K562 (cell line): ENCODE data around the gene HCRT. TPM values are rescaled to one million over a fixed set of nuclear protein-coding genes. Genes with fewer than 3 reads are reported as not detected.

Experiments used
- ATAC-seq: fragments of 200-7000 bp; cut with Tn5 transposase; 3 replicates; pipeline ENCODE4 v1.9.1; 2020; ENCODE audit warnings: moderate library complexity
- BruUV-seq: library from RNA; stranded (reverse); fragments of 400-500 nt; replicated peaks from 2 replicates; lab custom pipeline; 2021; lab: Mats Ljungman, UMichigan
- CTCF ChIA-PET: fragments of 300-600 bp; formaldehyde crosslinking; extraction: SDS; loops from one replicate; lab custom pipeline; 2021; ENCODE audit warnings: low intra/inter-chr PET ratio; lab: Yijun Ruan, JAX
- POLR2A ChIA-PET: fragments of 300-600, 350-650 bp; sonication (Branson Sonifier 250); formaldehyde crosslinking; extraction: SDS; loops from one replicate; lab custom pipeline; 2021; ENCODE audit warnings: antibody characterized with exemption, inconsistent platforms; lab: Yijun Ruan, JAX
- DNase-seq, 4 experiments: peaks; one replicate each; pipeline versions ENCODE4 v3.0.0 to v3.0.0-alpha.2; 2011 to 2018; ENCODE audit warnings: low spot score in 3 of 4, mixed read lengths in 3 of 4; ENCODE audit errors: extremely low read depth in 1 of 4
- FAIRE-seq: peaks from 2 replicates; lab custom pipeline; 2011; peaks lifted over from hg19 to GRCh38; lab: Jason Lieb, UNC
- H2AFZ ChIP-seq: 2 replicates; pipeline ENCODE4 v1.6.0; 2011; ENCODE audit warnings: low read depth, low read length, control low read depth, inconsistent platforms
- H3K27ac ChIP-seq: fragments of 200-600 bp; 3 replicates; pipeline ENCODE4 v1.8.0; 2011; ENCODE audit warnings: low read depth, mild to moderate bottlenecking, control low read depth, inconsistent platforms, low read length, moderate library complexity, mixed read lengths; ENCODE audit errors: extremely low read depth
- H3K27me3 ChIP-seq, 2 experiments: fragments of 300-600 bp in 1 of 2; 2 replicates in 1 of 2; 3 replicates in 1 of 2; pipeline versions ENCODE4 v1.6.0 to v1.8.0; 2011; ENCODE audit warnings: inconsistent platforms in 2 of 2, low read length in 2 of 2, mild to moderate bottlenecking in 1 of 2, mixed read lengths in 1 of 2, moderate library complexity in 1 of 2; ENCODE audit not compliant: control insufficient read depth in 2 of 2, insufficient read depth in 2 of 2
- H3K36me3 ChIP-seq: fragments of 300-600 bp; 3 replicates; pipeline ENCODE4 v1.8.0; 2011; ENCODE audit warnings: mild to moderate bottlenecking, low read length, inconsistent platforms; ENCODE audit not compliant: control insufficient read depth, insufficient read depth
- H3K4me1 ChIP-seq, 2 experiments: fragments of 200-600 bp in 1 of 2; replicated peaks in 1 of 2; 2 replicates in 1 of 2; 3 replicates in 1 of 2; pipeline versions ENCODE4 v1.5.1 to v1.8.0; 2011; ENCODE audit warnings: inconsistent platforms in 2 of 2, low read length in 2 of 2, mild to moderate bottlenecking in 1 of 2, mixed read lengths in 1 of 2, moderate library complexity in 1 of 2; ENCODE audit not compliant: control insufficient read depth in 2 of 2, insufficient read depth in 2 of 2
- H3K4me2 ChIP-seq: 2 replicates; pipeline ENCODE4 v1.6.1; 2011; ENCODE audit warnings: low read length, control low read depth, inconsistent platforms, mixed read lengths; ENCODE audit not compliant: insufficient read depth
- H3K4me3 ChIP-seq: fragments of 200-600 bp; sonication (generic), shearing (Covaris generic); 2 replicates; pipeline ENCODE4 v1.5.1; 2016; ENCODE audit warnings: control low read depth, inconsistent platforms
- H3K79me2 ChIP-seq: fragments of 200-600 bp; 3 replicates; pipeline ENCODE4 v1.8.0; 2011; ENCODE audit warnings: low read length, inconsistent platforms; ENCODE audit not compliant: control insufficient read depth, insufficient read depth
- H3K9ac ChIP-seq, 2 experiments: 2 replicates each; pipeline versions ENCODE4 v1.6.0 to v1.6.1; 2011; ENCODE audit warnings: low read depth in 2 of 2, low read length in 2 of 2, control low read depth in 1 of 2, inconsistent platforms in 1 of 2, mild to moderate bottlenecking in 1 of 2, mixed read lengths in 1 of 2; ENCODE audit not compliant: insufficient read depth in 1 of 2
- H3K9me1 ChIP-seq: one replicate; pipeline ENCODE4 v1.6.0; 2011; ENCODE audit warnings: inconsistent platforms, mild to moderate bottlenecking, low read length, moderate library complexity; ENCODE audit not compliant: control insufficient read depth, insufficient read depth
- H3K9me3 ChIP-seq: replicated peaks from 2 replicates; pipeline ENCODE4 v1.5.1; 2011; ENCODE audit warnings: low read depth, low read length, inconsistent platforms; ENCODE audit not compliant: control insufficient read depth, insufficient read depth
- H4K20me1 ChIP-seq: replicated peaks from 2 replicates; pipeline ENCODE4 v1.6.1; 2011; ENCODE audit warnings: low read length, inconsistent platforms, mixed read lengths; ENCODE audit not compliant: control insufficient read depth, insufficient read depth
- ATF1 ChIP-seq, 2 experiments: fragments of 450-650 bp in 1 of 2; IDR thresholded peaks; 2 replicates each; pipeline ENCODE4 v1.6.1; 2016; ENCODE audit warnings: missing compliant biosample characterization in 1 of 2, missing genetic modification characterization in 1 of 2
- BMI1 ChIP-seq: fragments of 150-350 bp; IDR thresholded peaks from 2 replicates; pipeline ENCODE4 v1.6.1; 2014; ENCODE audit warnings: low read length
- HMG20A ChIP-seq: fragments of 450-650 bp; formaldehyde crosslinking; conservative IDR thresholded peaks from 2 replicates; pipeline ENCODE4 v1.4.0; 2020; ENCODE audit warnings: mild to moderate bottlenecking, mixed read lengths
- IFI16 ChIP-seq: fragments of 250-450 bp; sonication (Bioruptor Pico); IDR thresholded peaks from 2 replicates; pipeline ENCODE4 v2.1.2; 2022; ENCODE audit warnings: mild to moderate bottlenecking, inconsistent platforms
- JUN ChIP-seq, 2 experiments: sonication (generic) in 1 of 2; formaldehyde crosslinking in 1 of 2; IDR thresholded peaks; 2 replicates each; pipeline versions ENCODE4 v1.6.1 to v1.8.0; 2012 to 2022; ENCODE audit warnings: borderline replicate concordance in 2 of 2, mild to moderate bottlenecking in 2 of 2, improper control_type of control experiment in 1 of 2, low read depth in 1 of 2, low read length in 1 of 2, missing genetic modification reagents in 1 of 2
- NCOA4 ChIP-seq: fragments of 450-650 bp; IDR thresholded peaks from 2 replicates; pipeline ENCODE4 v1.6.1; 2018; ENCODE audit warnings: mild to moderate bottlenecking; ENCODE audit not compliant: partially characterized antibody
- NFRKB ChIP-seq: fragments of 450-650 bp; IDR thresholded peaks from 2 replicates; pipeline ENCODE4 v1.6.1; 2016; ENCODE audit warnings: low read depth
- POLR2G ChIP-seq: fragments of 200-400 bp; formaldehyde crosslinking; IDR thresholded peaks from 2 replicates; pipeline ENCODE4 v1.6.1; 2017; ENCODE audit warnings: low read depth, mild to moderate bottlenecking, antibody characterized with exemption, low read length, moderate library complexity
- PURB ChIP-seq: sonication (generic); formaldehyde crosslinking; IDR thresholded peaks from 2 replicates; pipeline ENCODE4 v1.9.0; 2021; ENCODE audit warnings: low read depth, mild to moderate bottlenecking, missing genetic modification reagents
- SMAD2 ChIP-seq: fragments of 150-350 bp; IDR thresholded peaks from 2 replicates; pipeline ENCODE4 v1.6.1; 2014; ENCODE audit warnings: low read depth, mild to moderate bottlenecking, low read length
- SNRNP70 ChIP-seq: fragments of 200-400 bp; formaldehyde crosslinking; optimal IDR thresholded peaks from 2 replicates; pipeline ENCODE3; 2017; ENCODE audit warnings: low read depth, low read length
- SUPT5H ChIP-seq: fragments of 450-650 bp; IDR thresholded peaks from 2 replicates; pipeline ENCODE4 v1.6.1; 2016
- ZFP1 ChIP-seq: fragments of 450-650 bp; formaldehyde crosslinking; IDR thresholded peaks from 2 replicates; pipeline ENCODE4 v1.4.0; 2020; ENCODE audit warnings: mild to moderate bottlenecking, mixed read lengths
- ZNF311 ChIP-seq: fragments of 250-450 bp; sonication (Bioruptor Pico); IDR thresholded peaks from 2 replicates; pipeline ENCODE4 v1.4.0; 2020; ENCODE audit warnings: mild to moderate bottlenecking, moderate library complexity
- ZNF444 ChIP-seq: fragments of 250-450 bp; sonication (Bioruptor Pico); IDR thresholded peaks from 2 replicates; pipeline ENCODE4 v1.4.0; 2020; ENCODE audit warnings: mild to moderate bottlenecking, moderate library complexity
- ZNF778 ChIP-seq: fragments of 450-650 bp; formaldehyde crosslinking; IDR thresholded peaks from 2 replicates; pipeline ENCODE4 v1.4.0; 2020; ENCODE audit warnings: mild to moderate bottlenecking, moderate library complexity
- WGBS: fragments of 100-300 bp; shearing (Covaris generic); methylation state at CpG from one replicate; pipeline ENCODE4 v1.1.6; 2016; ENCODE audit warnings: low coverage, mixed read lengths; ENCODE audit not compliant: insufficient coverage; ENCODE audit errors: missing lambda C conversion rate; 5-methylcytosine and 5-hydroxymethylcytosine counted together
- in situ Hi-C: fragments of 300-500 bp; cut with MboI; formaldehyde crosslinking; loops from 4 replicates; pipeline ENCODE4 v1.15.0; 2018; ENCODE audit warnings: inconsistent platforms, mixed read lengths
- intact Hi-C: fragments of 100-400 bp; cut with micrococcal nuclease; formaldehyde crosslinking; loops from 2 replicates; pipeline ENCODE4 v1.14.2; 2022
- polyA plus RNA-seq, 8 experiments: library from polyadenylated mRNA; depleted of rRNA in 4 of 8; stranded (reverse) in 5 of 8; unstranded in 3 of 8; fragments of >200 nt; fragmentation: Nextera tagmentation in 2 of 8; fragmentation: Illumina TruSeq in 1 of 8; extraction: Ambion mirVana in 2 of 8; extraction: Trizol in 1 of 8; gene quantifications; 2 replicates each; pipeline versions ENCODE4 v1.2.1 to v1.2.3, GENCODE V29; 2011 to 2014; ENCODE audit warnings: inconsistent platforms in 1 of 8, missing spikeins in 1 of 8
- total RNA-seq, 7 experiments: library from RNA; depleted of rRNA in 6 of 7; stranded (reverse); fragments of >200 nt in 6 of 7; fragmentation: Illumina TruSeq in 2 of 7; extraction: Trizol in 2 of 7; gene quantifications; 2 replicates each; pipeline versions ENCODE4 v1.2.1 to v1.2.3, GENCODE V29; 2011 to 2021; ENCODE audit warnings: low replicate concordance in 1 of 7
- TF ChIP-seq, protein P1 (sequence below): IDR thresholded peaks from 2 replicates; pipeline ENCODE4 v1.6.1; 2012; ENCODE audit warnings: low read depth, low read length, improper control_type of control experiment, borderline replicate concordance
- TF ChIP-seq, protein P2 (sequence below): fragments of 450-650 bp; formaldehyde crosslinking; IDR thresholded peaks from 2 replicates; pipeline ENCODE4 v1.4.0; 2020; ENCODE audit warnings: mild to moderate bottlenecking, moderate library complexity
- TF ChIP-seq, protein P3 (sequence below): conservative IDR thresholded peaks from 2 replicates; pipeline ENCODE4 v1.6.1; 2011; ENCODE audit warnings: low read depth, mild to moderate bottlenecking, low read length; ENCODE audit not compliant: control insufficient read depth

HCRT gene
- total and polyA plus RNA-seq, 9 of the 15 experiments (the other 6 are each of a cell fraction or from before 2014, with no cell fraction given): not detected

DNA sequence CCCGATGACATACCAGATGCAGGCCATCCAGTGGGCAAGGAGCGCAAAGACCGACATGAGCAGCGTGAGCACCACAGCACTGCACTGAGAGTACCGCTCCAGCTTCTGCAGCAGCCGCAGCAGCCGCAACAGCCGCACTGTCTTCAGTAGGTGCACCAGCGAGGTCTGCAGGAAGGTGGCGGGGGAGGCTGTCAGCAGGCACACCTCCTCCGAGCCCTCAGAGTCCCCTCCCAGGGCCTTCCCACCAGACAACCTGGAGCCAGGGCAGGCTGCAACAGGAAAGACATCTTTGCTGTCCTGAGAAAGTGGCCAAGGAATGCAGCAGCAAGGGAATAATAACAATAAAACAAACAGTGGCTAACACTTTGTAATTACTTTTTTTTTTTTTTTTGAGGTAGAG is 13.4 kb downstream of the HCRT start:
- no peak overlapping the region for H3K27ac ChIP-seq
- no peaks in the 10 kb centered on the region for H3K27me3 ChIP-seq
- peak; percentile 19 for FAIRE-seq
- H4K20me1 ChIP-seq: no peaks in the 10 kb centered on the region
- ChIA-PET CTCF (no interaction called here), POLR2A (no interaction called here)
- TF ChIP-seq, protein P1, sequence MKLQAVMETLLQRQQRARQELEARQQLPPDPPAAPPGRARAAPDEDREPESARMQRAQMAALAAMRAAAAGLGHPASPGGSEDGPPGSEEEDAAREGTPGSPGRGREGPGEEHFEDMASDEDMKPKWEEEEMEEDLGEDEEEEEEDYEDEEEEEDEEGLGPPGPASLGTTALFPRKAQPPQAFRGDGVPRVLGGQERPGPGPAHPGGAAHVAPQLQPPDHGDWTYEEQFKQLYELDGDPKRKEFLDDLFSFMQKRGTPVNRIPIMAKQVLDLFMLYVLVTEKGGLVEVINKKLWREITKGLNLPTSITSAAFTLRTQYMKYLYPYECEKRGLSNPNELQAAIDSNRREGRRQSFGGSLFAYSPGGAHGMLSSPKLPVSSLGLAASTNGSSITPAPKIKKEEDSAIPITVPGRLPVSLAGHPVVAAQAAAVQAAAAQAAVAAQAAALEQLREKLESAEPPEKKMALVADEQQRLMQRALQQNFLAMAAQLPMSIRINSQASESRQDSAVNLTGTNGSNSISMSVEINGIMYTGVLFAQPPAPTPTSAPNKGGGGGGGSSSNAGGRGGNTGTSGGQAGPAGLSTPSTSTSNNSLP: no peak
- TF ChIP-seq SUPT5H (no peak), POLR2G (no peak), ZFP1 (CRISPR knock-in tag) (no peak), NCOA4 (no peak), BMI1 (no peak), PURB (CRISPR knock-in tag) (no peak), ATF1 (CRISPR knock-in tag; IDR thresholded peaks at IDR 0.05) (no peak), ATF1 (tag; IDR thresholded peaks at IDR 0.05) (no peak), JUN (IDR thresholded peaks at IDR 0.05; ENCODE audit: borderline replicate concordance, low read depth, low read length) (no peak), JUN (CRISPR knock-in tag; IDR thresholded peaks at IDR 0.05; ENCODE audit: borderline replicate concordance) (no peak), NFRKB (no peak), HMG20A (CRISPR knock-in tag) (no peak), ZNF444 (CRISPR knock-in tag) (no peak), IFI16 (CRISPR knock-in tag) (no peak), SMAD2 (no peak), ZNF778 (CRISPR knock-in tag) (no peak), ZNF311 (no peak), SNRNP70 (no peak)
- TF ChIP-seq, protein P2, sequence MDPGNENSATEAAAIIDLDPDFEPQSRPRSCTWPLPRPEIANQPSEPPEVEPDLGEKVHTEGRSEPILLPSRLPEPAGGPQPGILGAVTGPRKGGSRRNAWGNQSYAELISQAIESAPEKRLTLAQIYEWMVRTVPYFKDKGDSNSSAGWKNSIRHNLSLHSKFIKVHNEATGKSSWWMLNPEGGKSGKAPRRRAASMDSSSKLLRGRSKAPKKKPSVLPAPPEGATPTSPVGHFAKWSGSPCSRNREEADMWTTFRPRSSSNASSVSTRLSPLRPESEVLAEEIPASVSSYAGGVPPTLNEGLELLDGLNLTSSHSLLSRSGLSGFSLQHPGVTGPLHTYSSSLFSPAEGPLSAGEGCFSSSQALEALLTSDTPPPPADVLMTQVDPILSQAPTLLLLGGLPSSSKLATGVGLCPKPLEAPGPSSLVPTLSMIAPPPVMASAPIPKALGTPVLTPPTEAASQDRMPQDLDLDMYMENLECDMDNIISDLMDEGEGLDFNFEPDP (CRISPR knock-in tag): no peak
- TF ChIP-seq, protein P3, sequence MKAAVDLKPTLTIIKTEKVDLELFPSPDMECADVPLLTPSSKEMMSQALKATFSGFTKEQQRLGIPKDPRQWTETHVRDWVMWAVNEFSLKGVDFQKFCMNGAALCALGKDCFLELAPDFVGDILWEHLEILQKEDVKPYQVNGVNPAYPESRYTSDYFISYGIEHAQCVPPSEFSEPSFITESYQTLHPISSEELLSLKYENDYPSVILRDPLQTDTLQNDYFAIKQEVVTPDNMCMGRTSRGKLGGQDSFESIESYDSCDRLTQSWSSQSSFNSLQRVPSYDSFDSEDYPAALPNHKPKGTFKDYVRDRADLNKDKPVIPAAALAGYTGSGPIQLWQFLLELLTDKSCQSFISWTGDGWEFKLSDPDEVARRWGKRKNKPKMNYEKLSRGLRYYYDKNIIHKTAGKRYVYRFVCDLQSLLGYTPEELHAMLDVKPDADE: no peak
- ATAC-seq: peak; percentile 54
- intact Hi-C loops (no loop called here), in situ Hi-C loops (no loop called here)
- H3K9ac ChIP-seq: peak overlapping the region in 1 of 2 experiments; percentile 35; a peak in 1 of 4 replicates
- no TSS peak for BruUV-seq
- peaks cover 0 to 12% of the 10 kb centered on the region in 2 experiments; a peak in 2 of 5 replicates for H3K4me1 ChIP-seq
- 38% methylated on average over 9 of the region's 11 CpGs for WGBS
- H3K4me3 ChIP-seq: no peak overlapping the region
- no peaks in the 10 kb centered on the region for H3K36me3 ChIP-seq
- no peak for DNase-seq
- no peaks in the 10 kb centered on the region for H3K9me1 ChIP-seq
- no peak overlapping the region for H3K4me2 ChIP-seq
- H3K79me2 ChIP-seq: no peaks in the 10 kb centered on the region
- H2AFZ ChIP-seq: no peak overlapping the region
- no peaks in the 10 kb centered on the region for H3K9me3 ChIP-seq
